SIG-M5 treated with dmso at 0.1 percent for 504 hours (cell line): ENCODE measurements around the gene CHRND.

ENCODE experiments used
- DNase-seq: peaks from one replicate; lab custom pipeline; 2025; ENCODE audit not compliant: unreplicated experiment; lab: John Stamatoyannopoulos, UW

Gene CHRND

DNA sequence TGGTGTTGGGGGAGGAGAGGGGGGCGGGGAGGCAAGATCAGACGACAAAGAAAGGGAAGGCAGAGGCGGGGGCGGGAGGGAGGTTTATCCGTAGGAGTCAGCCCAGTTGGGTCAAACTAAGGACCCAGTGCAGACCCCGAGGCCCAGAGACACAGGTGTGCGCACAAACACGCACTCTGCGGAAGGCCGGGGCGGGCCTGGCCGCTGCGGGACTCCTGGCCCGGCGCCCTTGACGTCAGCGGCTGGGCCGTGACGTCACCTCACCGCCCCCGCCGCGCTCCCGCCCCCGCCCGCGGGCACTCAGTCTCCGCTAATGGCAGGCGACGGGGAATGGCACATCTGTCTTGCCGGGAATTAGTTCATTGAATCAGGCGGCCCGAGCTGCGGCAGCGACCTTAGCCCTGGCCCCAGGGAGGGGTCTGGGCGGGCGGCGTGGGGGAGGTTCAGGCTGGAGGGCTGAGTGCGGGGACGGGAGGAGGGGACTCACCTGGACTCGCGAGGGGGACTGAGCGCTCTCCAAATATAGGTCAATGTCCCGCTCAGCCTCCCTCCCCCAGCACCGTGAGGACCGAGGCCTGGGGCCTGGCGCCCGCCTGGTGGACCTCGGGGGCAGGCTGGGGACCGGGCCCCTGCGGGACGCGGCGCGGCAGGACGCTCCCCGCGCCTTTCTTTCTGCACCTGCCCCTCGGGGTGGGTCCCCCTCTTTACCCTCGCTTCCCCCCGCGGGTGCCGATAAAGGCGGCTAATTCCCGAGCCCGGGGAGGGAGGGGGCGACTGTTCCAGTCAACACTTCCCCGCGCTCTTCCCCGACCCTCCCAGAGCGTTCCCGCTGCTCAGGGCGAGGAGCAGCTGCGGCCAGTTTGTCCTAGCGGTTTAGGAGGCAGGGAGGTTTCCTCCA is 22.8 kb upstream of the CHRND start:
- no peak for DNase-seq

DNA sequence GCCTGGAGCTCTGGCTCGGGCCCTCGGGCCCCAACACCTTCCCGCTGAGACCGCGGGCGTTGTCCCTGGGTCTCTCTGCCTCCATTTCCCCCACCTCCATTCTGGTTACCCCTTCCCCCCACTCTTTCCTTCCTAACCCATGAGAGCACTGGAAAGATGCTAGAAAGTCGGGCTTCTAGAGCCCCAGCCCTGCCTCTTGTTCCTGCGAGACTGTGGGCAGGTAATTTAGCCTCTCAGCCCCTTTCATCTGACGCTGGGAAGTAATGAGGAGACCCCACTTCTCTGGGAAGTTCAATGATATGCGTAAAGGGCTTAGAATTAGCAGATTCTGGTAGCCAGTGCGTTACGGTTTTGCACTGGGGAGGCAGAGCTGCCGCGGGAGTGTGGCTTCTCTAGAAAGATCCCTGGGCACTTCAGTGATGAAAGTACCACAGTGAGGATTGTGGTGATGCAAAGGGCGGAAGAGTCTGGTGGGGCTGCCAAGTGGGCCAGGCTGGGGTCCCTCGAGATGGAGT is 22.1 kb upstream of the CHRND start:
- no peak for DNase-seq

DNA sequence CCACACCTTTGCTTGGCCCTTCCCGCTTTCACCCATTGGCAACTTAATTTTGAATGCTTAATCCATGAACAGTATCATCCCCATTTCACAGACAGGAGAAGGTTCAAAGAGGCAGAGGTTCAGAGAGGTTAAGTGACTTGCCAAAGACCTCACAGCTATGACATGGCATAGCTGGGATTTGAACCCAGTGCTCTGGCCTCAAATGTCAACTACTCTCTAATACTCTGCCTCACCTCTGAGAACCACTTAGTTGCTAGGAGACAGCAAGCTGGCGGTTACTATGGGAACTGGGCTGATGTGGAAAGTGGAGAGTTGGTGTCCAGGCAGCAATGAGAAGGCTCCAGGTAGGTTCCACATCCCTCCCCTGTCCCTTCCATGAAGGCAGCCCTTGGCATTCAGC is 21.5 kb upstream of the CHRND start:
- DNase-seq, result no peak

DNA sequence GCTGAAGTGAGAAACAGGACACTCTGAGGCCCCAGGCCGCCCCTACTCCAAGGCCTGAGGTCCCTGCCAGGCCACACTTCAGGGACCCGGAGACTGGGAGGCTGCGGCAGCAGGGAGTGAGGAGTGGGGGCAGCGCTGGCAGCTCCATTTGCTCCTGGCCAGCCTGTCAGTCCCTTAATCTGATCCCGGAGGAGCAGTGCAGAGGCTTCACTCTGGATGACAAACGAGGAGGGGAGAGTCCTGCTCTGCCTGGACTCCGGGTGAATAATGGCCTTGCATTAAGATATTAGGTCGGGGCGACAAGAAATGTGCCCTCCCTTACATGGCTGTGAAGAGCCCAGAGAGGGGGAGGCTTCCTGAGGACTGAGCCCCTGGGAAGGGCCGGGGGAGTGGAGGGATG is 20.1 kb upstream of the CHRND start:
- DNase-seq, result no peak

DNA sequence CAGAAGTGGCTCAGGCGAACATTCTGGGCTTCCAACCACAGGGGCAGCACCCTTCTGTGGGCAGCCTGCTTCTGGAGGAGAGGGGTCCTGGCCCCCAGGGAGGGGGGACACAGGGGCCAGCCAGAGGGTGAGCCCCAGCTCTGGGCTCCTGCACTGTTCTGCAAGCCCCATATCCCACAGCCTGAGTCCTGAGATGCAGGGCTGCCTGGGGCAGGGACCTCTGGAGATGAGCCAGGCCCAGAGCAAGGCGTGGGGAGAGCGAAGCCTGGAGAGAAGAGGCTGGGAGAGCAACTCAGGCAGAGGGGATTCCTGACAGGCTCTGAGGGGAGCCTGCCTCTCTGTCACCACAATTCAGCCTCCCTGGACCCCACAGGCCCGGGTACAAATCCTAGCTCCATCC is 19.3 kb upstream of the CHRND start:
- DNase-seq, result no peak

DNA sequence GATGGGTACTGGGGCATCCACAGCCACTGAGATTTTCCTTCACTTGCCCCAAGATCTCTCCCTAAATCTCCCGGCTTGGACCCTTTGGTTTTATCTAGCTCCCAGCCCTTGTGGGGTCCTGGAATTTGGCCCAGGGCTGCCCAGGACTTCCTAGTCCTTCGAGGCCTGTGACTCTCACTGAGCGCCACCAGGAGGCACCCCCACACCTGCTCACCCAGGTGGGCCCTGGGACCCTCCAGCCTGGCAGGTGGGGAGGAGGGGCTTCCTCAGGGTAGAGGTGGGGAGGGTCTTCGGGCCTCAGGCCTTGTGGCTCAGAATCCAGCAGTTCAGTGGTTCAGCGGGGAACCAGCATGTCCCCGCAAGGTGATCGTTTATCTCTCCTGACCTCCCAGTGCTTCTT is 17.7 kb upstream of the CHRND start:
- DNase-seq, result no peak

DNA sequence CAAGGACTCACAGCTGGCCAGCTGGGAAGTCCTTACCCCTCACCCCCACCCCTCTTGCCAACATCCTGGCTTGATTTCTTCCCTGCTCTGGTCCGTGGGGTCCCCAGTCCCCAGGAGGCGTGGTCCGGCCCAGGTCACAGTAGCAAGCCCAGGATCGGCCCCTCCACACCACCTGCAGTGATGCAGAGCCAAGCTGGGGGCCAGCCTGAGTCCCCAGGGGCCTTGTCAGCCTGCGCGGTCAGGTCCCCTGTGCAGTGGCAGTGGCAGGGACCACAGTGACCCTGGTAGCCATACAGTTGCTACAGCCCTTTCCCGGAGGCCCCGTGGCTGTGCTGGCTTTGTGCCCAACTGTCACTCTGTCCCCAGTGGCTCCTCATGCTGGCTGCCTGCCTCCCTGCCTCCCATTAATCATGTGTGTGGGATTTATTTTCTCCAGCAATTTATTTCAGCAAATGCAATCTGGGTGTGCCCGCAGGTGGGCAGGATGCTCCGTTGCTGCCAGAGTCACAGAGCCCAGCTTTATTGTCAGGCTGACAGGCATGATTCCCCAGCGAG is 14.5 kb upstream of the CHRND start:
- DNase-seq, result no peak

DNA sequence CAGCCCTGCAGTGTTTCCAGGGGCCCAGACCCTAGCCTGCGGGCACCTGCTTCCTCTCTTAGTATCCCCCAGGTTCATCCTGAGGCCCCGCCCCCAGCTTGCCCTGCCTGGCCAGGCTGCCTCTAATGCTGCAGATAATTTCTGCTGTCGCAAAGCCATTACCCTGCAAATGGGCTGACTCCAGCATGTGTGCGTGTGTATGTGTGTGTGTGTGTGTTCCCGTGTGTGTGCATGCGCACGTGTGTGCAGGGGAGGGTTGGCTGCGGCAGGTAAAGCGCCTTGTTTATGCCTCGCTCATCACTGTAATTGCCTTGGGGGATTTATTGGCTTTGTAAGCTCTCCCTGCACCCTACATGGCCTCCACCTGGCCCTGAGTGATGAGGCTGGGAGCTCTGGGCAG is 13.4 kb upstream of the CHRND start:
- no peak for DNase-seq

DNA sequence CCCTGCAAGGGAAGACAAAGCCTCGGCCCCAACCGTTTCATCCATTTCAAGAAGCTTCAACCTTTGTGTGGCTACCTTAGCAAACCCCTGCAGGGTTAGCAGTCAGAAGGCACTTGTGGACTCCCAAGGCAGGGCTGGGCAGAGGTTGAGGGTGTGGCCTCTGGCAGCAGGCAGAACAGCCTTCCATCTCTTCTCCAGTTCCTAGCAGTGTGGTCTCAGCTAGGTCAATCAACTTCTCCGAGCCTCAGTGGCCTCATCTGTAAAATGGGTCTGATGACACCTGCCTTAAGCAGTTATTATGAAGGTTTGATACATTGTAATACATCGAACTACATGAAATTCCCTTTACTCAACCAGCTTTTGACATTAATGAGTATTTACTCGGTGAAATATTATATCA is 12.6 kb upstream of the CHRND start:
- DNase-seq, result no peak

DNA sequence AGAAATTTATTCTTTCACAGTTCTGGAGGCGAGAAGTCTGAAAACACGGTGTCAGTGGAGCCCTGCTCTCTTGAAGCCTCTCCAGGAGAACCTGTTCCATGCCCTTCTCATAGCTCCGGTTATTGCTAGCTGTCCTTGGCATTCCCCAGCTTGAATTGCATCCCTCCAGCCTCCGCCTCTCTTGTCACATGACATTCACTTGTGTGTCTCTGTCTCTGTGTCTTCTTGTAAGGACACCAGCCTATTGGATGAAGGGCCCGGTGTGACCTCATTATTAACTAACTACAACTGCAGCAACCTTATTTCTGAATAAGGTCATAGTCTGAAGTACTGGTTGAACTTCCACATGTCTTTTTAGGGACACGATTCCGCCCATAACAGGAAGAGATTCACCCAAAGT is 10.3 kb upstream of the CHRND start:
- DNase-seq, result no peak

DNA sequence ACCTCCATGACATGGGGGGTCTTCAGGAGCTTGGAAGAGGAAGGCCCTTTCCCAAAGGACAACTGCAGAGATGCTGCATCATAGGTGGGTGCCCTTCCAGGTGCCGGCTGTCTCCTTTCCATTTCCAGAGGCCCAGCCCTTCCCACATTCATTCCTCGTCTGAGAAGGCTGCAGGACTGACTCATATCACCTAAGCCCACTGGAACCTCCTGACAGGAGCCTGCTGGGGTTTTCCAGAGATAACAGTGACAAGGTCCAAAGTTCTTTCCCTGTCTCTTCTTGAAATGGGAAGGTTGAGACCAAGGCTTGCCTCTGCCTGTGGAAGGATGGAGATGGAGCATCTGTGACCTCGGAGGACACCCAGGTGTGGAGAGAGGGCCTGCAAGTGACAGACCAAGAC is 9.4 kb upstream of the CHRND start:
- DNase-seq, result no peak

DNA sequence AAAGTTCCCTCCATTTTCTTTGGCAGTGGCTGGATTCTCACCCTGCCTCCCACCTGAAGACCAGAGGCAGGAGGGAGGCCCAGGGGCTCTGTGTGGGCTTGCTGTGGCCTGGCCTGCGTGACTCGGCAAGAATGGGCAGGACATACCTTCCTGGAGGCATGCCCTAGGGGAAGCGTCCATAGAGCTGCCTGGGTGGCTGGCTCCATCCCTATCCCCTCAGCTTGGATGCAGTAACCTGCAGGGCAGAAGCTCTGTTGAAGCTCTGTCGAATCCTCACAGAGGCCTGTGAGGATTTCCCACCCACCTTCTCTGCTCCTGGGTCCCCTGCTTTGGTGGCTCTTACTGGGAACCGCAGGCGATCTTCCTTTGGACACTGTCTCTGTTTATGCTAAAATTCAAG is 7.1 kb upstream of the CHRND start:
- DNase-seq, result no peak

DNA sequence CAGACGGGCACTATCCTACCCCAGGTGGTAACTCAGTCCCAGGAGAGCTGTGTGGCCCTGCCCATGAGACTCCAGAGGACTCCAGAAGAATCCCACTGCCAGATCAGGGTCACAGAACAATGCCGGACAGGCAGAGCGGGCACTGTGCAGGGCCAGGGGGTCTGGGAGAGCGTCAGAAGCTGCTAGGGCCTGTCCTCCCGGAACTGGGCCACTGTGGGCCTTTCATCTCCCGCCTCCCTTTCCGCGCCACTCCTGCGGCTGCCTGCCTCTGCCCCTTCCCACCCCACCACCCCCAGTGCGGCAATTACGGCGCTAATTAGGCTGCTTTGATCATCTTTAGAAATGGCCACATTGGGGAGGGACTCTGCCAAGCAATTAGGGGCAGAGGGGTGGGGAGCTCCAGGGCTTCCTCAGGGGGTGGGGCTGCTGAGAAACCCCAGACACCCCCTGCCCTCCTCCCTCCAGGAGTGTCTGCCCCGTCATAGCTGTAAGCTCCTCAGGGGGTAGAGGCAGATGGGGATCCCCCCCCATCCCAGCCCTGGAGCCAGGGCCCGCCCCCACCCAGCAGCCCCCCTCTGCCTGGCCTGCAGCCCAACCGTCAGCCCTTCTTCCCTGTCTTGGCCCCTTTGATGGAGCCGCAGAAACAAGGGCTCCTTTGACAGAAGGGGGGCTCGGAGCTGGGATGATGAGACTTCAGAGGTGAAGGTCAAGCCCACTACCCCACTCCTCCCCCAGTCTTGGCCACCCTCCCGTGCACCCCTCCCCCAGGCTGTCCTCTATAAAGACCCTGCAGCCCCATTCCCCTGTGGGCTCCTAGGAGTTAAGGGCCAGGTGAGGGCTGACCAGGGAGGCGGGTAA is 6.2 kb upstream of the CHRND start, which contains the start of gene PRSS56:
Gene PRSS56 (plus strand): TSS at position 808 of the 858 bp plus-strand sequence. CDS start 211 bp downstream, outside the sequence.
- DNase-seq, result no peak

DNA sequence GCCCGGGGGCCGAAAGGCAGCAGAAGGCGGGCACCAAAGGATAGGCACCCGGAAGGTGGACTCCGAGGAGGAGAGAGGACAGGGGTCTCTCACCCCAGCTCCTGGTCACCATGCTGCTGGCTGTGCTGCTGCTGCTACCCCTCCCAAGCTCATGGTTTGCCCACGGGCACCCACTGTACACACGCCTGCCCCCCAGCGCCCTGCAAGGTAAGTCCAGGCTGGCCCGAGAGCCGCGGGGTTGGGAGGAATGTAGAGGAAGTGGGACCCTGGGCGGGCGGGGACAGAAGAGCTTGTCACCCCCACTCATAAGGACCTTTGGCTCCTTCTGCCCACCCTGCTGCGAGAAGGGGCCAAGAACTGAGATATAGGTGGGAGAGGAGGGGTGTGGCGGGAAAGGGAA is 5.5 kb upstream of the CHRND start:
- DNase-seq, result no peak

DNA sequence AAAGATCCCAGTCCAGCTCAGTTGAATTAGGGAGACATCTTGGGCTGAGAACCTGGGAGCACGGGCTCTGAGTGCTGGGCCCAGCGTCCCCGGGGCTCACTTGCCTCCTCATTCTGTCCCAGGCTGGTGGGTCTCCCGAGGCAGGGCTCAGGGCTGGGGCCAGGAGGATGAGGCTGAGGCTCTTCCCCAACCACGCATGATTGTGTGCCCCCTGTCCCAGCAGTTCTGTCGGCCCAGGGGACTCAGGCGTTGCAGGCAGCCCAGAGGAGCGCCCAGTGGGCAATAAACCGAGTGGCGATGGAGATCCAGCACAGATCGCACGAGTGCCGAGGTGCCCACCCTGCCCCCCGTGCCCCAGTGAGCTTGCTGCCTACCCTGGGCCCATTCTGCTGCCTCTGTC is 4.9 kb upstream of the CHRND start:
- DNase-seq, result no peak

DNA sequence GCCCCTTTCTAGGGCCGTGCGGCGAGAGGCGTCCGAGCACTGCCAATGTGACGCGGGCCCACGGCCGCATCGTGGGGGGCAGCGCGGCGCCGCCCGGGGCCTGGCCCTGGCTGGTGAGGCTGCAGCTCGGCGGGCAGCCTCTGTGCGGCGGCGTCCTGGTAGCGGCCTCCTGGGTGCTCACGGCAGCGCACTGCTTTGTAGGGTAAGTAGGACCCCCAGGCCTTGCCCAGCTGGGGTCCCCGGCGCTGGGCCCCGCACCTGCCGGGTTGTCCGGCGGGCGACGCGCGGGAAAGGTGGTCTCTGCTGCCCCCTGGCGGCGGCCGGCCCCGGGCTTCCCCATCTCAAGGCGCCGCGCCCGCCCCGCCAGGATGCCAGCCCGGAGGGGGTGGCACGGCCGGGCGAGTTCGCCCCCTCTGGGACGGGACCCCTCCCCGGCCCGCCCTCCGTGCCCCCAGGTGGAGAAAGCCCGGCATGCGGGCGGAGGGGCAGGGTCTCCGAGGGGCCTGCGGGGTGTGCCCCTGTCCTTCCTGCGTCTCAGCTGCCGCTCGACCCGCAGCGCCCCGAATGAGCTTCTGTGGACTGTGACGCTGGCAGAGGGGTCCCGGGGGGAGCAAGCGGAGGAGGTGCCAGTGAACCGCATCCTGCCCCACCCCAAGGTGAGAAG is 3.9 kb upstream of the CHRND start:
- no peak for DNase-seq

DNA sequence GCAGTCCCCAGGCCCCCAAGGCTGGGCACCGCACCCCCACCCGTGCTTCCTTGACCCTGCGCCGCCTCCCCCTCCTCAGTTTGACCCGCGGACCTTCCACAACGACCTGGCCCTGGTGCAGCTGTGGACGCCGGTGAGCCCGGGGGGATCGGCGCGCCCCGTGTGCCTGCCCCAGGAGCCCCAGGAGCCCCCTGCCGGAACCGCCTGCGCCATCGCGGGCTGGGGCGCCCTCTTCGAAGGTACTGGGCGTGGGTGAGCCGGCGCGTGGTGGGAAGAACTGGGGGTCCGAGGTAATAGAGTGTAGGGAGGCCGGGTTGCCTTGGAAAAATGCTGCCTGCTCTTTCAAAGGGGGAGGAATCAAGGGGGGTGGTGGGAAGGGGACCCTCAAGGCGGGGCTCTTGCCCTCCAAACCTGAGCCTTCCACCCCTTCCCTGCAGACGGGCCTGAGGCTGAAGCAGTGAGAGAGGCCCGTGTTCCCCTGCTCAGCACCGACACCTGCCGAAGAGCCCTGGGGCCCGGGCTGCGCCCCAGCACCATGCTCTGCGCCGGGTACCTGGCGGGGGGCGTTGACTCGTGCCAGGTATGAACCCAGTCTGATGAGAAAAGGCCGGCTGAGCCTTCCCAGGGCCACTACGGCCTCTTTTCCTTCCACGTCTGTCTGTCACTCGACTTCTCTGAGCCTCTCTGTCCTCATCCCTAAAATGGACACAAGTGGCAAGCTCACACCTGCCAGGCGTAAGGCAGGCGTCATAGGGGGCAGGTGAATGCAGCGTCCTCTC is 3.1 kb upstream of the CHRND start:
- no peak for DNase-seq

DNA sequence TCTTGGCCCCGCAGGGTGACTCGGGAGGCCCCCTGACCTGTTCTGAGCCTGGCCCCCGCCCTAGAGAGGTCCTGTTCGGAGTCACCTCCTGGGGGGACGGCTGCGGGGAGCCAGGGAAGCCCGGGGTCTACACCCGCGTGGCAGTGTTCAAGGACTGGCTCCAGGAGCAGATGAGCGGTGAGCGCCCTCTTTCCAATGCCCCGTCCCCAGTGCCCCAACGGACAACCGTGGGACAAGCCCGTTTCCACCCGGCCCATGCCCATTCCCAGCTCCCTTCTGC is 2.6 kb upstream of the CHRND start:
- no peak for DNase-seq

DNA sequence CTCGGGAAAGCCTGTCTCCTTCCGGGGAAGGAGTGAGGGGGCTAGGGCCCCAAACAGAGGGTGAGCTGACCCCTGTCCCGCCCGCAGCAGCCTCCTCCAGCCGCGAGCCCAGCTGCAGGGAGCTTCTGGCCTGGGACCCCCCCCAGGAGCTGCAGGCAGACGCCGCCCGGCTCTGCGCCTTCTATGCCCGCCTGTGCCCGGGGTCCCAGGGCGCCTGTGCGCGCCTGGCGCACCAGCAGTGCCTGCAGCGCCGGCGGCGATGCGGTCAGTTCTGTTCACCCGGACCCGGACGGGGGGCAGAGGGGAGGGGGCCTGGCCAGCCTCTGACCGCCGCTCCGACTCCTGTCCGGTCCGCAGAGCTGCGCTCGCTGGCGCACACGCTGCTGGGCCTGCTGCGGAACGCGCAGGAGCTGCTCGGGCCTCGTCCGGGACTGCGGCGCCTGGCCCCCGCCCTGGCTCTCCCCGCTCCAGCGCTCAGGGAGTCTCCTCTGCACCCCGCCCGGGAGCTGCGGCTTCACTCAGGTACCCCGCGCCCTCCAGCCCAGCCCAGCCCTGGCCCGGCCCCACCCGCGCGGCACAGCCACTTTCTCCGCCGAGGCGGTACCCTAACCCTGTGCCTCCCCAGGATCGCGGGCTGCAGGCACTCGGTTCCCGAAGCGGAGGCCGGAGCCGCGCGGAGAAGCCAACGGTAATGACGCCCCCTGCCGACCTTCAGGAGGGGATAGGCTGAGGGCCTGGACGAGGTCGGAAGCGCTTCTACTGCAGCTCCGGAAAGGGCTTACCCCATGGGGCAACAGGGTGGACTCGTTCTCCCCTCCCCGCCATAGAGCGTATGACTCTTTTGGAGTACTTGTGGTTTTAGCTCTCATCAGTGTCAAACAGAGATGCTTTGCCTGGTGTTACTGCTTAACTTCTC is 2.0 kb upstream of the CHRND start:
- DNase-seq, result peak; percentile 78
